Neural progenitor cell (in vitro differentiated cells): ENCODE results near the gene CLDN9.

Experiments used
- CTCF ChIP-seq: fragments of 200-600 bp; sonication (generic); IDR thresholded peaks from 2 replicates; pipeline ENCODE4 v1.5.1; 2017; ENCODE audit warnings: antibody characterized with exemption, mild to moderate bottlenecking
- EZH2 ChIP-seq: fragments of 200-600 bp; sonication (generic); IDR thresholded peaks from 2 replicates; pipeline ENCODE4 v1.6.1; 2017; ENCODE audit warnings: antibody characterized with exemption, mild to moderate bottlenecking, moderate library complexity
- EZH2phosphoT487 ChIP-seq: fragments of 200-600 bp; sonication (generic); IDR thresholded peaks from 2 replicates; pipeline ENCODE4 v1.6.1; 2017; ENCODE audit warnings: antibody characterized with exemption

DNA sequence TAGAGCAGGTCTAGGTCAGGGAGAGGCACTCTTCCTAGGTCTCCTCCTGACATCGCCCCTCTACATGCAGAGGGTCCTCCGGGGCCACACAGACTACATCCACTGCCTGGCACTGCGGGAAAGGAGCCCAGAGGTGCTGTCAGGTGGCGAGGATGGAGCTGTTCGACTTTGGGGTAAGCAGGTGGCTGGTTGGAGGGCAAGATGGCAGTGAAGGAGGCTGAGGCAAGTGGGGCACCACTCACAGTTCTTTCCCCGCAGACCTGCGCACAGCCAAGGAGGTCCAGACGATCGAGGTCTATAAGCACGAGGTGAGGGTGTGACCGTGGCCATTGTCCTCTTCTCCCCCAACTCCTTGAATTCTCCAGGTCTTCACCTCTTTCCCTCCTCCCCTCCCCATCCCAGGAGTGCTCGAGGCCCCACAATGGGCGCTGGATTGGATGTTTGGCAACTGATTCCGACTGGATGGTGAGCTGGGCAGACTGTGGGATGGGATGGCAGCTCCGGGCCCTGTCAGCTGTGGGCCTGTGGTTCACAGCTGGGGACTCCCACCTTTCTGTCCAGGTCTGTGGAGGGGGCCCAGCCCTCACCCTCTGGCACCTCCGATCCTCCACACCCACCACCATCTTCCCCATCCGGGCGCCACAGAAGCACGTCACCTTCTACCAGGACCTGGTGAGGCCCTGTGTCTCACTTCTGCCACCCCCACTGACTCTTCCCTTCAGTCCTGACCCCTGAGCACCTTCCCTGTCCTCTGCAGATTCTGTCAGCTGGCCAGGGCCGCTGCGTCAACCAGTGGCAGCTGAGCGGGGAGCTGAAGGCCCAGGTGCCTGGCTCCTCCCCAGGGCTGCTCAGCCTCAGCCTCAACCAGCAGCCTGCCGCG, 14.1 kb downstream of the CLDN9 start:
- no peak for TF ChIP-seq CTCF
- TF ChIP-seq EZH2: no peak
- TF ChIP-seq EZH2phosphoT487: no peak
